Measurements from ENCODE around the gene TAGLN. TPM values are rescaled to one million over a fixed set of nuclear protein-coding genes. Genes with fewer than 3 reads are reported as not detected.

The TAGLN gene
- polyA plus RNA-seq (2011; rRNA removed) = 34.2 and 43.2 TPM in 2 replicates
- 104 and 153 TPM in 2 replicates for polyA plus RNA-seq (2012; cell fraction: cytosol; rRNA removed)
- 153 and 173 TPM in 2 replicates for polyA plus RNA-seq (2012; cell fraction: nucleus; rRNA removed)
- 257 to 296 TPM (median 287 TPM) in 3 replicates for polyA plus RNA-seq (2017; fragmentation: RNase III; extraction: RNeasy Plus Mini Kit Qiagen cat#74134 plus additional on column Dnase treatment)
- 16.0 and 24.1 TPM in 2 replicates for polyA minus RNA-seq (2011; rRNA and poly(A)+ RNA removed)

- ATAC-seq (peak; percentile 46 to 77; a peak in 5 of 6 replicates), FAIRE-seq (no peak), DNase-seq (ENCODE audit: low read depth in 1 of 2, low spot score in 1 of 2) (peak in 1 of 2 experiments; percentile 59)
- peak within 1 kb of the TSS; percentile 23; the same call in 2 of the 3 replicates for H3K4me3 ChIP-seq
- peak within 1 kb of the TSS; percentile 73 to 85 for H3K27ac ChIP-seq
- ChIA-PET CTCF (interaction anchor here (1.1 to 1.5 kb wide), 2 partner anchors 15 to 17 kb away, joined by 3 read pairs; no protein-coding TSS in a partner anchor), POLR2A (no interaction called here)
- no peaks in the 10 kb centered on the region for H3K9me3 ChIP-seq
- 10% methylated on average over 2 of the region's 34 CpGs for WGBS (ENCODE audit: missing lambda C conversion rate)
- peak within 1 kb of the TSS; percentile 77 for H3K4me2 ChIP-seq
- H3K4me1 ChIP-seq = peaks cover 21% of the 10 kb centered on the region
- TF ChIP-seq MAZ (IDR thresholded peaks at IDR 0.05; ENCODE audit: borderline replicate concordance, low read depth, low read length) (no peak), EP300 (IDR thresholded peaks at IDR 0.05) (no peak), RFX5 (IDR thresholded peaks at IDR 0.05) (no peak), FOXS1 (CRISPR knock-in tag; IDR thresholded peaks at IDR 0.05) (no peak), REST (IDR thresholded peaks at IDR 0.05) (no peak), HEYL (CRISPR knock-in tag; IDR thresholded peaks at IDR 0.05) (no peak), SMC3 (IDR thresholded peaks at IDR 0.05) (no peak), TFCP2L1 (CRISPR knock-in tag; IDR thresholded peaks at IDR 0.05) (no peak), HOXA7 (CRISPR knock-in tag; IDR thresholded peaks at IDR 0.05) (no peak), NR3C1 (IDR thresholded peaks at IDR 0.05) (no peak), MYC (IDR thresholded peaks at IDR 0.05; ENCODE audit: borderline replicate concordance, low read length) (no peak), FOSL2 (IDR thresholded peaks at IDR 0.05) (no peak), FOSL2 (CRISPR knock-in tag; IDR thresholded peaks at IDR 0.05) (no peak), HDAC2 (IDR thresholded peaks at IDR 0.05) (no peak), POLR2AphosphoS2 (conservative IDR thresholded peaks at IDR 0.05; ENCODE audit: low read length) (no peak)
Observed at GRCh38 chr11:117199053-117199915, at the start of gene TAGLN. Gene TAGLN, plus strand, starts transcription at chr11:117199370. Its CDS starts 3,644 bp downstream, at chr11:117203014.

- POLR2A ChIA-PET = interaction anchor here (0.9 kb wide), 1 partner anchor 28 kb away, joined by 3 read pairs; no protein-coding TSS in a partner anchor
Observed at GRCh38 chr11:117152066-117152465, 47.1 kb upstream of the TAGLN start.

GRCh38 chr11:117154468-117154867, 44.7 kb upstream of the TAGLN start:
- Histone ChIP-seq H3K27ac (no peak overlapping the region), H3K4me1 (no peaks in the 10 kb centered on the region; the same call in 2 of the 3 replicates), H3K4me3 (no peak overlapping the region), H3K9me3 (no peaks in the 10 kb centered on the region), H3K4me2 (no peak overlapping the region)
- CTCF ChIA-PET = interaction anchor here (1.5 to 1.7 kb wide), 2 partner anchors 9 to 13 kb away, joined by 3 to 10 read pairs; no protein-coding TSS in a partner anchor
- no peak for TF ChIP-seq ZFP36 (IDR thresholded peaks at IDR 0.05; ENCODE audit: borderline replicate concordance, partially characterized antibody)
- TF ChIP-seq EHMT2 (IDR thresholded peaks at IDR 0.05; ENCODE audit: low read depth) = no peak
- no peak for TF ChIP-seq E2F6 (IDR thresholded peaks at IDR 0.05; ENCODE audit: borderline replicate concordance, low read depth)
- no peak for TF ChIP-seq MYC (IDR thresholded peaks at IDR 0.05; ENCODE audit: borderline replicate concordance, low read length)
- no peak for TF ChIP-seq EP300 (IDR thresholded peaks at IDR 0.05)
- no peak for TF ChIP-seq RFX5 (IDR thresholded peaks at IDR 0.05)
- TF ChIP-seq ATOH8 (CRISPR knock-in tag; IDR thresholded peaks at IDR 0.05; ENCODE audit: low read depth) = no peak
- TF ChIP-seq TFCP2L1 (CRISPR knock-in tag; IDR thresholded peaks at IDR 0.05) = no peak
- TF ChIP-seq HES2 (IDR thresholded peaks at IDR 0.05) = no peak
- TF ChIP-seq CEBPB (IDR thresholded peaks at IDR 0.05) = no peak
- no peak for TF ChIP-seq CHD4 (IDR thresholded peaks at IDR 0.05; ENCODE audit: borderline replicate concordance)
- TF ChIP-seq SREBF2 (IDR thresholded peaks at IDR 0.05) = no peak
- TF ChIP-seq MAX (IDR thresholded peaks at IDR 0.05) = no peak
- no peak for TF ChIP-seq SMC3 (IDR thresholded peaks at IDR 0.05)
- TF ChIP-seq BHLHE40 (IDR thresholded peaks at IDR 0.05; ENCODE audit: low read depth, low read length) = no peak
- whole genome bisulfite sequencing (ENCODE audit: missing lambda C conversion rate) = 94% methylated on average over 5 of the region's 5 CpGs
- FAIRE-seq (no peak), DNase-seq (ENCODE audit: low read depth in 1 of 2, low spot score in 1 of 2) (no peak), ATAC-seq (no peak)
- POLR2A ChIA-PET = no interaction called here

More at GRCh38 chr11:117152066-117152465, 47.1 kb upstream of the TAGLN start:
- H3K9me3 ChIP-seq = no peaks in the 10 kb centered on the region
- H3K4me1 ChIP-seq = peaks cover 5% of the 10 kb centered on the region; the same call in 2 of the 3 replicates
- H3K27ac ChIP-seq = no peak overlapping the region
- no peak for ATAC-seq
- CTCF ChIA-PET = no interaction called here
- no peak overlapping the region for H3K4me2 ChIP-seq
- H3K4me3 ChIP-seq = no peak overlapping the region
- WGBS (ENCODE audit: missing lambda C conversion rate) = 54% methylated on average over 2 of the region's 2 CpGs
- no peak for DNase-seq (ENCODE audit: low read depth in 1 of 2, low spot score in 1 of 2)
- no peak for FAIRE-seq
- TF ChIP-seq TP53 (CRISPR knock-in tag; IDR thresholded peaks at IDR 0.05) (no peak), EP300 (IDR thresholded peaks at IDR 0.05) (no peak), HDAC2 (IDR thresholded peaks at IDR 0.05) (no peak)

All from A549 (cell line).